Breast epithelium (tissue), 4 donors: ENCODE measurements around the gene CAMK1. TPM values are rescaled to one million over a fixed set of nuclear protein-coding genes. Genes with fewer than 3 reads are reported as not detected.
A peak's percentile ranks its signal among the peaks of the same experiment; 100 is the strongest.

Experiments
- DNase-seq, 2 donors: peaks; one replicate each; pipeline ENCODE4 v3.0.0-alpha.2; 2019; ENCODE audit warnings: low spot score in 2 of 2
- H3K27ac ChIP-seq, 2 donors: fragments of 200-600 bp; sonication (generic) in 1 of 2; one replicate each; pipeline ENCODE4 v1.5.1; 2016 to 2019; ENCODE audit warnings: mild to moderate bottlenecking in 1 of 2
- H3K27me3 ChIP-seq, 2 donors: fragments of 200-600 bp; sonication (generic) in 1 of 2; one replicate each; pipeline versions ENCODE4 v1.5.1 to v1.6.0; 2017 to 2019; ENCODE audit warnings: control low read depth in 1 of 2, mild to moderate bottlenecking in 1 of 2
- H3K36me3 ChIP-seq: fragments of 200-600 bp; one replicate; pipeline ENCODE4 v1.5.1; 2019
- H3K4me1 ChIP-seq, 2 donors: fragments of 200-600 bp; sonication (generic); one replicate each; pipeline ENCODE4 v1.5.1; 2016 to 2019; ENCODE audit warnings: control low read depth in 1 of 2
- H3K4me3 ChIP-seq, 3 donors: fragments of 200-600 bp; sonication (generic); 1 replicate in 2 of 3; 2 replicates in 1 of 3; pipeline ENCODE4 v1.5.1; 2016 to 2019; ENCODE audit warnings: mild to moderate bottlenecking in 3 of 3, moderate library complexity in 2 of 3
- H3K9me3 ChIP-seq, 2 donors: fragments of 200-600 bp; sonication (generic) in 1 of 2; one replicate each; pipeline ENCODE4 v1.5.1; 2016 to 2019; ENCODE audit warnings: control low read depth in 1 of 2
- CTCF ChIP-seq, 3 donors: fragments of 450-650 bp; IDR thresholded peaks; one replicate each; pipeline ENCODE4 v1.5.1; 2016 to 2017; ENCODE audit warnings: antibody characterized with exemption in 3 of 3, mild to moderate bottlenecking in 3 of 3, moderate library complexity in 3 of 3
- POLR2A ChIP-seq: fragments of 450-650 bp; IDR thresholded peaks from one replicate; pipeline ENCODE4 v1.6.1; 2016; ENCODE audit warnings: antibody characterized with exemption, mild to moderate bottlenecking, moderate library complexity
- POLR2AphosphoS5 ChIP-seq, 3 donors: sonication (generic); formaldehyde crosslinking; IDR thresholded peaks; one replicate each; pipeline ENCODE4 v1.6.1; 2017; ENCODE audit warnings: antibody characterized with exemption in 3 of 3
- intact Hi-C: fragments of 100-400 bp; cut with DNase I; formaldehyde crosslinking; loops from one replicate; pipeline ENCODE4 v1.15.1; 2023; ENCODE audit warnings: low total_unique reads
- total RNA-seq, 3 donors: library from RNA; depleted of rRNA; stranded (reverse); fragments of >200 nt; gene quantifications; one replicate each; pipeline ENCODE4 v1.1.0, GENCODE V29; 2016

CAMK1 gene
- total RNA-seq, 3 donors from 2014 or later: 25.2 to 58.7 (median 40.0) TPM

- H3K27me3 ChIP-seq: no peaks in the 10 kb centered on the region
- DNase-seq: no peak
- no peaks in the 10 kb centered on the region for H3K9me3 ChIP-seq
- TF ChIP-seq CTCF (IDR thresholded peaks at IDR 0.05) (no peak), POLR2AphosphoS5 (IDR thresholded peaks at IDR 0.05) (no peak), POLR2A (no peak)
- peaks cover 27% of the 10 kb centered on the region for H3K36me3 ChIP-seq
- no peak overlapping the region for H3K27ac ChIP-seq
- H3K4me1 ChIP-seq: no peaks in the 10 kb centered on the region
- intact Hi-C loops: no loop called here
- no peak overlapping the region for H3K4me3 ChIP-seq
Observed at GRCh38 chr3:9742560-9742959, 27.2 kb downstream of the CAMK1 start.

GRCh38 chr3:9739181-9739580 is 30.6 kb downstream of the CAMK1 start:
- no peaks in the 10 kb centered on the region for H3K4me1 ChIP-seq
- H3K4me3 ChIP-seq: no peak overlapping the region
- H3K27ac ChIP-seq: no peak overlapping the region
- TF ChIP-seq CTCF (IDR thresholded peaks at IDR 0.05): no peak
- no peak for TF ChIP-seq POLR2AphosphoS5 (IDR thresholded peaks at IDR 0.05)
- TF ChIP-seq POLR2A: no peak
- H3K36me3 ChIP-seq: peaks cover 20% of the 10 kb centered on the region
- no peaks in the 10 kb centered on the region for H3K9me3 ChIP-seq
- H3K27me3 ChIP-seq: no peaks in the 10 kb centered on the region
- no peak for DNase-seq
- intact Hi-C loops: no loop called here

GRCh38 chr3:9736831-9737230 is 32.9 kb downstream of the CAMK1 start:
- intact Hi-C loops: no loop called here
- peaks cover 12% of the 10 kb centered on the region for H3K36me3 ChIP-seq
- TF ChIP-seq CTCF (IDR thresholded peaks at IDR 0.05) (no peak), POLR2AphosphoS5 (IDR thresholded peaks at IDR 0.05) (no peak), POLR2A (no peak)

GRCh38 chr3:9732740-9733115 is 37.0 kb downstream of the CAMK1 start:
- intact Hi-C loops: no loop called here
- H3K27ac ChIP-seq: peak overlapping the region; percentile 45 to 98
- no peaks in the 10 kb centered on the region for H3K9me3 ChIP-seq
- H3K4me3 ChIP-seq: peak overlapping the region; percentile 74 to 100 (median 99)
- DNase-seq: peak in 1 of 2 donors; percentile 31
- TF ChIP-seq POLR2AphosphoS5 (IDR thresholded peaks at IDR 0.05) (no peak), POLR2A (no peak), CTCF (IDR thresholded peaks at IDR 0.05) (no peak)
- H3K27me3 ChIP-seq: no peaks in the 10 kb centered on the region
- H3K4me1 ChIP-seq: peaks cover 8 to 20% of the 10 kb centered on the region in 2 donors
- no peaks in the 10 kb centered on the region for H3K36me3 ChIP-seq

More at GRCh38 chr3:9736831-9737230, 32.9 kb downstream of the CAMK1 start:
- no peaks in the 10 kb centered on the region for H3K9me3 ChIP-seq
- no peak for DNase-seq
- H3K27ac ChIP-seq: no peak overlapping the region
- H3K4me1 ChIP-seq: peaks cover 8 to 20% of the 10 kb centered on the region in 2 donors
- H3K4me3 ChIP-seq: no peak overlapping the region
- no peaks in the 10 kb centered on the region for H3K27me3 ChIP-seq

- no peaks in the 10 kb centered on the region for H3K36me3 ChIP-seq
- peak overlapping the region; percentile 97 to 98 for H3K27ac ChIP-seq
- H3K27me3 ChIP-seq: no peaks in the 10 kb centered on the region
- H3K4me3 ChIP-seq: peak overlapping the region; percentile 74 to 100 (median 99)
- no peaks in the 10 kb centered on the region for H3K9me3 ChIP-seq
- peaks cover 8 to 20% of the 10 kb centered on the region in 2 donors for H3K4me1 ChIP-seq
- no peak for DNase-seq
- TF ChIP-seq POLR2AphosphoS5 (IDR thresholded peaks at IDR 0.05) (no peak), POLR2A (no peak), CTCF (IDR thresholded peaks at IDR 0.05) (no peak)
- intact Hi-C loops: no loop called here
Observed at GRCh38 chr3:9732080-9732739, 37.5 kb downstream of the CAMK1 start.
